Effector CD4-positive, alpha-beta T cell (primary cell): ENCODE data around the gene PDLIM5.
"Not testable (repeated sequence)": the region's sequence is repeated elsewhere in the genome, so short reads cannot be mapped to it uniquely, and the experiment has no call there.

Experiments used
- DNase-seq: peaks from one replicate; pipeline ENCODE4 v3.0.0-alpha.2; 2020

Gene PDLIM5

DNA sequence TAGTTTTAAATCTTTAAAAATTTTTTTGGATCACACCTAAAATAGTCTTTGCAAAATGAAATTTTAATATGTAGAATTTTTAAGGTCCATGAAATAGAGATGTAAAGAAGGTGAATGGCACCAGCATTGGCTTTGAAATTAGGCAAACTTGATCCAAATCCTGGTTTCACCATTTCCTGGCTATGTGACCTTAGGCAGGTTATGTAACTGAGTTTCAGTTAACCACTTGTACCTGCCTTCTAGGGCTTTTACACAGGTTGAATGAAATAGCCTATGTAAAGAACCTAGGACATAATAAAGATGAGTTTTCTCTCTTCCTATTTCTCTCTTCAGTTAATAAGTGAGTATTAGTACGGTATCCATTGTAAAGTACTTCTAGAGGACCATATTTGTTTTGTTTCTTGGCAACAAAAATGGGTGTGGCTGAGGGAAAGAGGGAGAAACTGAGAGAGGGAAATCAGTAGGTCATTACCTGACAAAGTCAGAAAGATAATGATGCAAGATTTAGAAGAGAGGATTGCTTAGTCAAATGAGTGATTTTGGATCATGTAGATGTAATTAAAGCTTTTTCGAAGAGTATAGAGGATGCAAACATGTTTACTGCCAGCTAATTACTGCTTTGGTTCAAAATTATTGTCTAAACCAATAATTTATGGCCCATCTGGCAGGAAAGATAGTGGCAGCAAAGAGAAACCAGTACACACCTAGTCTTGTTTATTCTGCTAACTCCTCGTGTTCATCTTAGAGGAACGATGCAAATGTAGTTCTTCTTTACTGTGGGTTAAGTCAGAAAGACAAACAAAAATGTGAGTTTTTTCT, 81.9 kb downstream of the PDLIM5 start:
- DNase-seq, result no peak

DNA sequence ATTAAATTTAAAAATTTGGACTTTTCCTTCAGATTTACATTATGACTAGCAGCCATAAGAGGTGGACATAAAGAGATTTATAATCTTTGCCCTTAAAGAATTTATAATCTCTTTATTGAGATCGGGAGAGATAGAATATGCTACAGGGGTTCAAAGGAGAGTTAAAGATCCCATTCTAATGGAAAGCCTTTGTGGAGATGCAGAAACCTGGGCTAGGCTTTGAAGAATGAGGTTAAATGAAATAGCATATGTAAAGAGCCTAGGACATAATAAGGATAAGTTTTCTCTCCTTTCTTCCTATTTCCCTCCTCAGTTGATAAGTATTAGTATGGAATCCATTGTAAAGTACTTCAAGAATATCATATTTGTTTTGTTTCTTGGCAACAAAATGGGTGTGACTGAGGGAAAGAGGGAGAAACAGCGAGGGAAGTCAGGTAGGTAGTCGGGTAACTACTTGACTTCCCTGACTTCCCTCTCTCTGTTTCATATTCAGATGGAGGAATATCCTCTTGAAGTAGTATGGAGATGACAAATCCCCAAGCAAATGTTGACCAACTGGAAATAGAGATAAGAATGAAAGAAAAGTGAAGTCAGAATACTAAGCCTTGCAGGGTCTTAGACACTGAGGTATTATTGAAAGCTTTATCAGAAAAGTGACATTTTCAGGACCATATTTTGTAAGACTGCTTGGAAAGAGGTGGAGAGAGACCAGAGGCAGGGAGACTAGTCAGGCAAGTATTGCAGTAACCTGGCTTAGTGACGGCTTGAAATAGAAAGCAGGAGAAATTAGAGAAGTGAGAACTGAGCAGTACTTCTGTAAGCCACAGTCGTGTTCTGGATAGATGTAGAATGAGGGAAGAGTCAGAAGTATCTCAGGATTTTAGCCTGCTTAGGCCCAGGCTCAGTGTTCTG, 82.9 kb downstream of the PDLIM5 start:
- no peak for DNase-seq

GRCh38 chr4:94536049-94536448, 84.3 kb downstream of the PDLIM5 start:
- no peak for DNase-seq

GRCh38 chr4:94536649-94537469, 85.1 kb downstream of the PDLIM5 start:
- no peak for DNase-seq

DNA sequence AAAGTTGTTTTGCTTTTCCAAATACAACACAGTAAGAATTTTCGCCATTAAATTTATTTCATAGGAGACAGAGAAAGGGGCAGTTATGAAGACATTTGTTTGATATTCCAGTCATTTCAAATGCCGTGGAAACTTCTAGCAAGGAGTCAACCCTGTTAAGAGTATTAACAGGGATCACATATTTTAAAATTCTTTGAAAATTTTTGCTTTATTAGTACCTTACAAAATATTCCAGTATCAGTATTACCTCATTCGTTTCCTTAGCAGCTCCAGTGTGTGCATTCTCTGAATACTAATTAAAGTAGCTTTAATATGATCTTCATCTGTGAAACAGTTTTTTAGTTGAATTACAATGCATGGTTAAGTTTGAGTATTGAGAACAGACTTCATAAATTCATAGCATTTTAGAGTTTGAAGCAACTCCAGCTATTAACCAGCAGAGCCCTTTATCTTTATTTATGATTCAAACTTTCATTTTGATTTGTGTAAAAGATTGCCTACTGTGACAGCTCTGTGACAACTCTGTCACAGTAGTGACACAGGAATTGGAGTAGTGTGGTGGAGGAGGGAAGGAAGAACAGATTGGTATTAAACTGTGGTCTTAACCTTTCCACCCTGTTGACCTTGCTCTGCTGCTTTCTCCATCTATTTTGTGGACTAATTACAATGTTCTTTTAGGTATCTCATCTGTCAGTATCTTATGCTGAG, 86.3 kb downstream of the PDLIM5 start:
- DNase-seq, result no peak

- DNase-seq, result no peak
Observed at GRCh38 chr4:94540476-94540875, 88.7 kb downstream of the PDLIM5 start.

DNA sequence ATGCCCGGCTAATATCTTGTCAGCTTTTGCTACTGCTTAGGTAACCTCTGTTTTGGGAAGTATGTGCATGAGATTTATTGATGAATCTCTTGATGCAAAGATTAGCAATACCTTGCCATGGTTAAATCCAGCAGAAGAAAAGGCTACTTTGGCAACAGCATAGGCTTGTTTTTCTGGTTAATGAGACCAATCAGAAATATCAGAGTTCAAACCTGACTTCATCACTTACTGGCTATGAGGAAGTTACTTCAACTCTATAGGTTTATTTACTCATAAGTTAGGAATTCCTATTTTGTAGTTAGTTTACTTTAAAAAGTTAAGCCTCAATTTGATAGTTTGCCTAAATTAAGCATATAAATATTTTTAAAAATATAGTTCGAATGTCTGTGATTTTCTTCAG, 93.1 kb downstream of the PDLIM5 start:
- DNase-seq, result no peak

DNA sequence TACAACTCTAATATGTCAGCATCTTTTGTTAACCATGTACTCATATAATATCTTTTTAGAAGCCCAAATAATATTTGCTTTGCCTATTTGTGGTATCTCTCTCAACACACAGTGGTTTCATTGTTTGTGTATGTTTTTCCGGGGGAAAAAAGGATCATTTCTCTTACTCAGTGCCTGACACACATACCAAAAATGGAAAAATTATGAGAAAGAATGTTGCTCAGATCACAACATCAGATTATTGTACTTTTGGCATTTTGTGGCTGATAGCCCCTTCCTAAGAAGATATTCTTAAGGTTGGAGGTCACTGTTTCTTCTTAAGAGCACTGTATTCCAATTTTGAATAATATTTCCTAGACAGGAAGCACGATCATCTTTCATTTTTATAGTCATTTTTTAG, 93.6 kb downstream of the PDLIM5 start:
- DNase-seq, result no peak

- DNase-seq, result no peak
Observed at GRCh38 chr4:94546949-94547348, 95.2 kb downstream of the PDLIM5 start.

DNA sequence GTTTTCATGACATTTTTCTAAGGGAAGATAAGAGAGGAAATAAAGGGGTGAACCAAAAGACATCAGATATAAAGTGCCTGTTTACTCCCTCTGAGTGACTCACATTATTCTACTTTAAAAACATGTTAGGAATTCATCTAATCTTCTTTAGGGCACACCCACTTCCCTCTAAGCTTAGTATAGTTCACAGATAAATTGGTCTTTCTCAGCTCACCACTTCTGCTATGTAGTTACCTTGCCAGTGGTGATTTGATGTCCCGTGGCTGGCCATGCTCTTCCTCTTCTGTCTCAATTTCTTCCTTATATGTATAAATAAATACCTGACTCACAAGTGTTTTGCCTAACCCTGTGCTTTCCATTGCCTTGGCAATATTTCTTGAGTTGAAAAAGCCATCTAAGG, 96.8 kb downstream of the PDLIM5 start:
- DNase-seq, result no peak

DNA sequence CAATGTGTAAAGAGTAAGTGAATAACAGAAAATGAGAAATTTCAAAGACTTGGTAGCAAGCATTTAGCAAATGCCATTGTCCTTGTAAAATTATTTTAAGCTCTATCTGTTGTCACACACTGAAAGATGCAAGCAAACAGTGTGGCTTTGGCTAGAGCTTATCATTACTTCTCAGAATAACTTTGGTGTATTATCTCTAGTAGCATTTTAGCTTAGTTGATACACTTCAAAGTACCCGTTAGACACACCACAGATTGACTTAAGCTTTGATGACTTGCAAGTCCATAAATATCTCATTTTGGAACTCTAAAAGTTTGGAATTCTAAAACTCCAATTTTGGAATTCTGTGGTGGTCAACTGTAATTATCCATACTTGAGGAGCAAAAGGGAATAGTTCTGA, 98.6 kb downstream of the PDLIM5 start:
- DNase-seq, result no peak

DNA sequence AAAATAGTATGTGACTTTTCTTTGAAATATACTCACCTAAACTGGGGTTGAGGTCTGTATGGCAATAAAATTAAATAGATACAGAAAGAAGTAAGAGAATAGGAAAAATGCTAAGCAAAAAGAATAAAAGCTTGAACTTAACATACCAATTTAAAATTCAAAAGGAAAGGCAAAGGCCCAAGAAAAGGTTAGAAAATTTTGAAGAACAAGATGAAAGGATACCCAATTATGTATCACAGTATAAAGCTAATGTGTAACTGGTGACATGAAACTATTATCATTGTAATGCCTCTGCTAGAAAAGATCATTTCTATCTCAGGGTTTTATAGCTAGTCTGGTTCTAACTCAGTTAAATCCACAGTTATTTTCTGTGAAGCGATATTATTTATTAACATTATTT, 99.1 kb downstream of the PDLIM5 start:
- DNase-seq, result no peak

DNA sequence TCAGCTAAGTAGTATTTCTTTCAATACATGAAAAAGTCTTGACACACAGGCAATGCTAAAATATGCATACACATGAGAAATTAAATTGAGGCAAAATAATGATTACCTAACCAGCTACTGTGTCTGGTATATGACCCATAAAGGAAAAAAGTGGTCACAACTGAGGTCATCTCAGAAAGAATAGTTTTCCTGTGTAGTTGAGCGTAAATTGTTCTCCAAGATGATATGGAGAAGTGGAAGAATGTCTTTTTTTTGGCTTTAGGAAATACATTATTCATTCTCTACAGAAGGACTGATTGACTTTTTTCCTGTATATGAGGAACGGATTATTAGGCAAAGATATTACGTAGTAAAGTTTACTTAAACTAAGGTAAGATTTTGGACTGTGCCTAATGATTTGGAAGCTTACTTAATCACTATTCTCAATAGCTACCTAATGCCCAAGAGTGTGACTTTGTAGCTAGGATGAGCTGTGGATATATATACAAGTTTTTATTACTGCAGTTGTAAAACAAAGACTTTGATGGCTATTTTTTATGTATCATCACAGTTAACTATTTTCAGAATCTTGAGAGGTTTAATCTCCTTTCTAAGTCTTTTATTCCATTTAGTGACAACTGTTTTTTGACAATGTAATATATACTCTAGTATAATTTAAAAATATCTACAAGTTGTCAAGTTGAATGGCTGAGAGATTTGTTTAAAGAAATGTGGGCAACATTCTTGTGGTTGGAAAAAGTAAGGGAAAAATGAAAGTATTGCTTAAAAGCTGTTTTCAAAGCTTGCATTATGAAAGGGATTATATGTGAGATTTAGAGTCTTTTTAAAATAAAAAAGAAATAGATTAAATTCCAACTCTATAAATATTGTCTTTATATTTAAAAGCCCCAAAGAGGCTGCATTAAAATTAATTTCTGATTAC, 100.2 kb downstream of the PDLIM5 start:
- DNase-seq, result no peak

- DNase-seq, result not testable (repeated sequence)
Observed at GRCh38 chr4:94556047-94556446, 104.3 kb downstream of the PDLIM5 start.

- DNase-seq, result not testable (repeated sequence)
Observed at GRCh38 chr4:94557632-94558031, 105.9 kb downstream of the PDLIM5 start.

DNA sequence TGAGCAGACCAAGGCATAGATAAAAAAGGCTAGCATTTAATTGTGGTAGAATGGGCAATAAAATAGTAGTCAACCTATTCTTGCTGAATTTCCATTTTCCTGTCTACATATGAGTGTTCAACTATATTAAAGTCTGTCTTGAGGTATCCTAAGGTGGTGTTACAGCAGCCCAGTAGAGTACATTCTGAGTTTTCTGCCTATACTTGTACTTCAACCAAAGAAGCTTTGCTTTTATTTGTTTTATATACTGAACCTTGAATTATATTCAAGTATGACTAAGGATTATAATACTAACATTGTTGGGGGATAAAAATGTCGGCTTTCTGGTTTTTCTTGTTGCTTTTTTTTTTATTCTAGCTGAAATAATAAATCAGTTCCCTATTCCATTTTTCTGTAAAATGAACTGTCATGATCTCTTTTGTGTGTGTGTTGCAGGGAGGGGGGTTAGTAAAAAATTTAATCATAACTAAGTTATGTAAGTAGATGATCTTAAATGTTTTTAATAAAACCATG, 106.7 kb downstream of the PDLIM5 start:
- no peak for DNase-seq

DNA sequence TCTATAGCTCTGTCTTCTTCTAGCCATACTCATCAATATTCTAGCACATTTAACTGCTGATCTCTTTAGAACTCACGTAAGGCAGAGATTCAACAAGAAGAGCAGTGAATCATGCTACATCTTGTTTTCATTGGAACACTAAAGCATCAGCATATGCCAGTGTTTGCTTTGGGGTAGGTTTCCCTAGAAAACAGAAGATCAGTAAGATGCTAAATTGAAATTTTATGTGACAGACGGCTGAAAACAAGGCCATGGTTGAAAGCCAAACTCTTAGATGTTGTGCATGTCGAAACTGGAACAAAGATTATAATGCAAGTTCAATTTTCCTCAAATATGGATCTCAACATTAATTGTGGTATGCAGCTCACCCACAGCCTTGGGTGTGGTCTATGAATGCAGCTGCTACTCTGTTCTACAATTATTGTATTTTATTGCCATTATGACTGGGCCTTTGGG, 107.6 kb downstream of the PDLIM5 start:
- DNase-seq, result no peak

DNA sequence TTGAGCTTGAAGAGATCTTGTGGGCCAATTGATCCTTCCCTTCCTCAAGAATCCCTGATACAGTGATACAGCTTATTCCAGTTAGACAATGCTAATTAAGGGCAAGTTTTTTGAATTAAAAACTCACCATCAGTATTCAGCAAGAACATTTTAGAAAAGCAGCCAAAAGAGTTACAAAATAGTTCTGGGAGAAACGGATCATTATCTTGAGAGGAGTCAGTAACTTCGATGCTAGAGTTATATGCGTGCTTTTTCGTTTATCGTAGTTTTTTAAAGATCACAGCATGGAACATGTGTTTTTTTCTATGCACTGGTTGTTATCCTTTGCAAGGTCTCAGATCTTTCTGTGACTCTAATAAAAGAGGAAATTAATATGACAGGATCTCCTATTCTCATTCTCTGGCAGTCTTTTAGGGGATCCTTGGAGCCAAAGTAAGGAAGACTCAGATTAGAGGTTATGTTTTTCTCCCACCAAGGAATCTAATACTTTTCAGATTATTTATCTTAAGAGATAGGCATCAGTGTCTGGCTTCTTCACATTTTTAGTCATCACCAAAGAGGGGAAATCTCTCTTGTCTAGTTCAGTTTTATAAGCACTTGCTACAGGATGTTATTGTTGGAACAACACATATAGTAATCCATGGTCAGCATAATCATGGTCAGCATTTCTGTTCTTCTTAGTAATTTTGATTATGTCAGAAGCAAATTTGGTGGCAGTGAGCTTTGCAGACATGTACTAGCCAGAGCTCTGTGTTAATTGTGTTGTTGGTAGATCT, 109.7 kb downstream of the PDLIM5 start:
- DNase-seq, result no peak

GRCh38 chr4:94562285-94562684, 110.5 kb downstream of the PDLIM5 start:
- DNase-seq, result no peak

DNA sequence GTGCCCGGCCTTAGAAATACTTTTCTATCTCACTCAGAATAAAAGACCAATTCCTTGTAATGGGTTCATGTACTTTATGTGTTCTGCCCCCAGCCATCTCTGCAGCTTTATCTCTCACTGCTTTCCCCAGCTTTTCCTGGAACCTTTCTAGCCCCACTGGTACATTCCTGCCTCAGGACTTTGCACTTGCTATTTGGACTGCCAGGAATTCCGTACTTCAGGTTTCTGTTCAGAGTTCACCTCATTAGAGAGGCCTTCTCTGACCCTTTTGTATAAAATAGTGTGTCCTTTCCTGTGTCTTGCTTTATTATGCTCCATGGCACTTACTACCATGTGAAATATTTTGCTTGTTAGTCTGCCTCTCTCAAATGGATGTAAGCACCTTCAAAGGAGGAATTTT, 112.5 kb downstream of the PDLIM5 start:
- DNase-seq, result no peak
